ENCODE data around the gene MAP2.

The MAP2 gene

GRCh38 chr2:209719034-209719433 lies 295.2 kb downstream of the MAP2 start:
- Histone ChIP-seq H3K27ac (ENCODE audit: low read depth, low read length) (no peak overlapping the region), H3K36me3 (ENCODE audit: control insufficient read depth, insufficient read depth, low read length) (no peaks in the 10 kb centered on the region), H3K4me3 (ENCODE audit: low read depth, low read length) (no peak overlapping the region), H3K4me1 (ENCODE audit: control insufficient read depth, insufficient read depth, low read length) (no peaks in the 10 kb centered on the region), H3K9me3 (ENCODE audit: control insufficient read depth, insufficient read depth, low read depth, low read length) (no peaks in the 10 kb centered on the region), H3K27me3 (ENCODE audit: control insufficient read depth, insufficient read depth, low read length) (0 out of 2 replicates have a peak, but pooled peaks cover 2% of the 10 kb centered on the region), H3K9ac (ENCODE audit: low read length) (no peak overlapping the region)

DNA sequence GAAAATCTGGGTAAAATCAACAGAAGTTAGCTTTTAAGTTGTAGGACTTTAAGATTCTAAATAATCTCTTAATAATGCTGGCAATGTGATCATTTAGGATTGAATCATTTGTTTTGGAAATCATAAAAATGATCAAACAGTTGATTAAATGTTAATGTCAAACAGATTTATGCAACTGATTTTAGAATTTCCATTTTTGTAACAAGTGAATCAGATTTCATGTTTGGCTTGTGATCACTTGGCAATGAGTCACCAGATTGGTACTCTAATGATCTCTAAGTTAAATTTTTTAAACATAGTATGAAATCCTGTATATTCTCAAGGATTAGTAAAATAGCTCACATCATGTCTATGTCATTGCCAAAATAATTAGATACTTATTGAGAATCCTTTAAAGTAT lies 297.6 kb downstream of the MAP2 start:
- Histone ChIP-seq H3K27me3 (ENCODE audit: control insufficient read depth, insufficient read depth, low read length) (0 out of 2 replicates have a peak, but pooled peaks cover 2% of the 10 kb centered on the region), H3K9ac (ENCODE audit: low read length) (no peak overlapping the region), H3K27ac (ENCODE audit: low read depth, low read length) (no peak overlapping the region), H3K36me3 (ENCODE audit: control insufficient read depth, insufficient read depth, low read length) (no peaks in the 10 kb centered on the region), H3K9me3 (ENCODE audit: control insufficient read depth, insufficient read depth, low read depth, low read length) (no peaks in the 10 kb centered on the region), H3K4me1 (ENCODE audit: control insufficient read depth, insufficient read depth, low read length) (no peaks in the 10 kb centered on the region), H3K4me3 (ENCODE audit: low read depth, low read length) (no peak overlapping the region)

DNA sequence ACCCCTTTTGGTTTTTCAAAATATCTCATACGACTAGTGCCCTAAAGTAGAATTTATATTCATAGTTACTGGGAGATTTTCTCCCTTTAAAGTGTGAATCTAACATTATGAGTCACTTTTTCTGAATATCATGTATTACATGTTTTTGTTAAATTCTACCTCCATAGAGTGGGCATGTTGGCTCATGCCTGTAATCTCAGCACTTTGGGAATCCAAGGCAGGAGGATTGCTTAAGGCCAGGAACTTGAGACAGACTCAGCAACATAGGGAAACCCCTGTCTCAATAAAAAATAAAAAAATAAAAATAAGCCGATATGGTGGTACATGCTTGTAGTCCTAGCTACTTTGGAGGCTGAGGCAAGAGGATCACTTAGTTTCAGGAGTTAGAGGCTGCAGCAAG lies 302.5 kb downstream of the MAP2 start:
- Histone ChIP-seq H3K9ac (ENCODE audit: low read length) (no peak overlapping the region), H3K27ac (ENCODE audit: low read depth, low read length) (no peak overlapping the region), H3K4me3 (ENCODE audit: low read depth, low read length) (no peak overlapping the region), H3K36me3 (ENCODE audit: control insufficient read depth, insufficient read depth, low read length) (no peaks in the 10 kb centered on the region), H3K4me1 (ENCODE audit: control insufficient read depth, insufficient read depth, low read length) (no peaks in the 10 kb centered on the region), H3K27me3 (ENCODE audit: control insufficient read depth, insufficient read depth, low read length) (0 out of 2 replicates have a peak, but pooled peaks cover 2% of the 10 kb centered on the region), H3K9me3 (ENCODE audit: control insufficient read depth, insufficient read depth, low read depth, low read length) (no peaks in the 10 kb centered on the region)

DNA sequence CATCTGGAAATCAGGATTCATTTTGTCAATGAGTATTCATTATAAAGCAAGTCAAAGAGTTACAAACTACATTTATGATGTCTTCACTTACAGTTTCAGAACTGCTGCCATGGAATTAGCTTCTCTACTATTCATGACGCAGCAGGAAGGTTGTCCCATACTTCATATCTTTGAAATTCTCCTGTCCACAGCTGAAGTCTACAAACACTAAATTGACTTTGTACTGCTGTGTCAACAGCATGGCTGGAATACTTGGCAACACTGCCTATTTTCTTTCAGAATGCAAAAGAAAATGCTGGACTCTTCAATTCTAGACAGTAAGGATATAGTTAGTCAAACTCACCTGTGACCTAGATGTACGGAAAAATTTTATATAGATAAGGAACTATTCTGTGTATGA lies 303.2 kb downstream of the MAP2 start:
- 0 out of 2 replicates have a peak, but pooled peaks cover 2% of the 10 kb centered on the region for H3K27me3 ChIP-seq (ENCODE audit: control insufficient read depth, insufficient read depth, low read length)
- H3K4me3 ChIP-seq (ENCODE audit: low read depth, low read length) = no peak overlapping the region
- H3K27ac ChIP-seq (ENCODE audit: low read depth, low read length) = no peak overlapping the region

GRCh38 chr2:209734805-209735204 lies 311.0 kb downstream of the MAP2 start:
- no peaks in the 10 kb centered on the region; the same call in 1 of the 2 replicates for H3K27me3 ChIP-seq (ENCODE audit: control insufficient read depth, insufficient read depth, low read length)
- H3K9ac ChIP-seq (ENCODE audit: low read length) = no peak overlapping the region
- H3K4me1 ChIP-seq (ENCODE audit: control insufficient read depth, insufficient read depth, low read length) = no peaks in the 10 kb centered on the region
- no peaks in the 10 kb centered on the region for H3K9me3 ChIP-seq (ENCODE audit: control insufficient read depth, insufficient read depth, low read depth, low read length)
- no peak overlapping the region for H3K27ac ChIP-seq (ENCODE audit: low read depth, low read length)
- H3K4me3 ChIP-seq (ENCODE audit: low read depth, low read length) = no peak overlapping the region
- no peaks in the 10 kb centered on the region for H3K36me3 ChIP-seq (ENCODE audit: control insufficient read depth, insufficient read depth, low read length)

More for the DNA sequence above, 303.2 kb downstream of the MAP2 start:
- H3K9ac ChIP-seq (ENCODE audit: low read length) = no peak overlapping the region
- H3K36me3 ChIP-seq (ENCODE audit: control insufficient read depth, insufficient read depth, low read length) = no peaks in the 10 kb centered on the region
- H3K9me3 ChIP-seq (ENCODE audit: control insufficient read depth, insufficient read depth, low read depth, low read length) = no peaks in the 10 kb centered on the region
- no peaks in the 10 kb centered on the region for H3K4me1 ChIP-seq (ENCODE audit: control insufficient read depth, insufficient read depth, low read length)

DNA sequence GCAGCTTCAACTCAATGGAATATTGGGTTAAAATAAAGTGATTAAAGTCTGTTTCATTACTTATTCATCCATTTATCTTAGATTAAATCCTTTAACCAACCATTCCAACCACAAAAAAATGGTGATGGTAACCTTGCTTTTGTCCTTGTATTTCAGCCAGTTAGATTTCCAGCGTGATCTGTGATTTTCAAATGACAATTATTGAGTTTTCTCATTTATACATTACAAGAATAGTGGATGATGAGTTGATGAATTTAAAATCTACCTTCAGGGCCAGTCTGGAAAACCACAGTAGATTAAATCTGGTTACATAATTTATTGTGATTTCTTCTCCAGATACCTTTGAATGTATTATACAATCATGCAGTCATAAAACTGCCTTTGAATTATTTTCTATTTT lies 318.1 kb downstream of the MAP2 start:
- Histone ChIP-seq H3K36me3 (ENCODE audit: control insufficient read depth, insufficient read depth, low read length) (no peaks in the 10 kb centered on the region), H3K9ac (ENCODE audit: low read length) (no peak overlapping the region), H3K4me1 (ENCODE audit: control insufficient read depth, insufficient read depth, low read length) (no peaks in the 10 kb centered on the region), H3K27ac (ENCODE audit: low read depth, low read length) (no peak overlapping the region), H3K27me3 (ENCODE audit: control insufficient read depth, insufficient read depth, low read length) (peaks cover 2% of the 10 kb centered on the region; the same call in 1 of the 2 replicates), H3K9me3 (ENCODE audit: control insufficient read depth, insufficient read depth, low read depth, low read length) (no peaks in the 10 kb centered on the region), H3K4me3 (ENCODE audit: low read depth, low read length) (no peak overlapping the region)

DNA sequence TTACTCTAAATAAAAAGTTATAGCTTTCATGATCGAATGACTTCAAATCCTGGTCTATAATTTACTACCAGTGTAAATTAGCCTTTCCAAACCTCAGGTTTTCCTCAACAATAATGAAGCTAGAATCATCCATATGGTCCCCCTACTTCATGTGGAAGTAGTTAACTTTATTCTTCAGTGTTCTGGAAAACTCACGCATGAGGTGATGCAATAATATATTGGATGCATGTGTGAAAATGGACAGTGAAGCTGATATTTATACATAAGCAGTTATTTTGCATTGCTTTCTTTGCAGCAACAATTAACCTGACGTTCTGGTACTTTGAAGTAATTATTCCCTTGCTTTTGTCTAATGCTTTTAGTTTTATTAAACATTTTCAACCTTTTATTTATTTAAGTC lies 329.2 kb downstream of the MAP2 start:
- Histone ChIP-seq H3K4me3 (ENCODE audit: low read depth, low read length) (no peak overlapping the region), H3K27me3 (ENCODE audit: control insufficient read depth, insufficient read depth, low read length) (peaks cover 59% of the 10 kb centered on the region), H3K36me3 (ENCODE audit: control insufficient read depth, insufficient read depth, low read length) (no peaks in the 10 kb centered on the region), H3K9ac (ENCODE audit: low read length) (no peak overlapping the region), H3K9me3 (ENCODE audit: control insufficient read depth, insufficient read depth, low read depth, low read length) (no peaks in the 10 kb centered on the region), H3K27ac (ENCODE audit: low read depth, low read length) (no peak overlapping the region), H3K4me1 (ENCODE audit: control insufficient read depth, insufficient read depth, low read length) (peaks cover 10% of the 10 kb centered on the region)

GRCh38 chr2:209757163-209757562 lies 333.3 kb downstream of the MAP2 start:
- Histone ChIP-seq H3K27me3 (ENCODE audit: control insufficient read depth, insufficient read depth, low read length) (peaks cover 100% of the 10 kb centered on the region), H3K4me3 (ENCODE audit: low read depth, low read length) (no peak overlapping the region), H3K9me3 (ENCODE audit: control insufficient read depth, insufficient read depth, low read depth, low read length) (no peaks in the 10 kb centered on the region), H3K36me3 (ENCODE audit: control insufficient read depth, insufficient read depth, low read length) (no peaks in the 10 kb centered on the region), H3K4me1 (ENCODE audit: control insufficient read depth, insufficient read depth, low read length) (peaks cover 10% of the 10 kb centered on the region), H3K9ac (ENCODE audit: low read length) (no peak overlapping the region), H3K27ac (ENCODE audit: low read depth, low read length) (no peak overlapping the region)

- Histone ChIP-seq H3K4me3 (ENCODE audit: low read depth, low read length) (no peak overlapping the region), H3K27ac (ENCODE audit: low read depth, low read length) (no peak overlapping the region), H3K36me3 (ENCODE audit: control insufficient read depth, insufficient read depth, low read length) (no peaks in the 10 kb centered on the region), H3K4me1 (ENCODE audit: control insufficient read depth, insufficient read depth, low read length) (peaks cover 8% of the 10 kb centered on the region), H3K9ac (ENCODE audit: low read length) (no peak overlapping the region), H3K9me3 (ENCODE audit: control insufficient read depth, insufficient read depth, low read depth, low read length) (no peaks in the 10 kb centered on the region), H3K27me3 (ENCODE audit: control insufficient read depth, insufficient read depth, low read length) (peaks cover 93% of the 10 kb centered on the region)
Measured at GRCh38 chr2:209761566-209761965, 337.7 kb downstream of the MAP2 start.

DNA sequence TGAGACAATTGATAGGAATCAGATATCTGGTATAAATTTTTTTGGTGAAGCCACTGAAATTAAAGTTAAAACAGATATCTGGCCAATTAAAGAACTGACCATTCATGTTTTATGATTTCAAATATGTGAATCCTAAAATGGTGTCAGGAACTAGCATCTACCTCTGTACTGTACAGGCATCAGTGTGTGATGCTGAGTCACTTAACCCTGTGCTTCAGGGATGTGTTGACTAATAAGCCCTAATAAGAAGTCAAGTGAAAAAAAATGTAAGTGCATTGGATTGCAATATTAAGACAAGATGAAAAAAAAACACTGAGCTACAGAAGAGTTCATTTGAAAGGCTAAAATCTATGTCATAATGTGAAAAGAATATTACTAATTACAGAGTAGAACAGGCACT lies 338.7 kb downstream of the MAP2 start:
- Histone ChIP-seq H3K27ac (ENCODE audit: low read depth, low read length) (no peak overlapping the region), H3K36me3 (ENCODE audit: control insufficient read depth, insufficient read depth, low read length) (no peaks in the 10 kb centered on the region), H3K4me1 (ENCODE audit: control insufficient read depth, insufficient read depth, low read length) (peaks cover 1% of the 10 kb centered on the region; the same call in 1 of the 2 replicates), H3K27me3 (ENCODE audit: control insufficient read depth, insufficient read depth, low read length) (peaks cover 93% of the 10 kb centered on the region), H3K9ac (ENCODE audit: low read length) (no peak overlapping the region), H3K9me3 (ENCODE audit: control insufficient read depth, insufficient read depth, low read depth, low read length) (no peaks in the 10 kb centered on the region), H3K4me3 (ENCODE audit: low read depth, low read length) (no peak overlapping the region)

DNA sequence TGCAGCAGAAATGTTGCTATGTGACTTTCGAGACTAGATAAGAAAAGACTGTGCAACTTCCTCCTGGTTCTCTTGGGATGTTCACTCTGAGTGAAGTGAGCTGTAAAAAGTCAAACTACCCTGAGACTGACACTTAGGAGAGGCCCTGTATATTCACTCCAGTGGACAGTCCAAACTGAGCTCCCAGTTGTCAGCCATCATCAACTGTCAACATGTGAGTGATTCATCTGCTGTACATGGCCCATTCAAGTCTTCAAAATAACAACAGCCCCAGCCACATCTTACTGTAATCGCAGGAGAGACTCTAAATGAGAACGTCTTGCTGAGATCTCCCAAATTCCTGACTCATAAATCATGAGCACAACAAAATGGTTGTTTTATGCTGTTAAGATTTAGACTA lies 339.3 kb downstream of the MAP2 start:
- Histone ChIP-seq H3K4me1 (ENCODE audit: control insufficient read depth, insufficient read depth, low read length) (no peaks in the 10 kb centered on the region), H3K9me3 (ENCODE audit: control insufficient read depth, insufficient read depth, low read depth, low read length) (no peaks in the 10 kb centered on the region), H3K36me3 (ENCODE audit: control insufficient read depth, insufficient read depth, low read length) (no peaks in the 10 kb centered on the region), H3K27ac (ENCODE audit: low read depth, low read length) (no peak overlapping the region), H3K27me3 (ENCODE audit: control insufficient read depth, insufficient read depth, low read length) (peaks cover 93% of the 10 kb centered on the region), H3K9ac (ENCODE audit: low read length) (no peak overlapping the region), H3K4me3 (ENCODE audit: low read depth, low read length) (no peak overlapping the region)

- no peaks in the 10 kb centered on the region for H3K36me3 ChIP-seq (ENCODE audit: control insufficient read depth, insufficient read depth, low read length)
- H3K4me1 ChIP-seq (ENCODE audit: control insufficient read depth, insufficient read depth, low read length) = no peaks in the 10 kb centered on the region
- H3K27ac ChIP-seq (ENCODE audit: low read depth, low read length) = no peak overlapping the region
- peaks cover 93% of the 10 kb centered on the region for H3K27me3 ChIP-seq (ENCODE audit: control insufficient read depth, insufficient read depth, low read length)
- no peak overlapping the region for H3K9ac ChIP-seq (ENCODE audit: low read length)
- H3K9me3 ChIP-seq (ENCODE audit: control insufficient read depth, insufficient read depth, low read depth, low read length) = no peaks in the 10 kb centered on the region
- H3K4me3 ChIP-seq (ENCODE audit: low read depth, low read length) = no peak overlapping the region
Measured at GRCh38 chr2:209766613-209767012, 342.8 kb downstream of the MAP2 start.
